HG03108 (cell line): ENCODE data around the gene CLBA1.

Experiments used
- ATAC-seq: cut with Tn5 transposase; IDR thresholded peaks from one replicate; pipeline ENCODE4 v1.9.1; 2021; ENCODE audit warnings: moderate library complexity; ENCODE audit not compliant: unreplicated experiment

Gene CLBA1

GRCh38 chr14:104968153-104968527, 17.4 kb upstream of the CLBA1 start:
- ATAC-seq, result no peak

DNA sequence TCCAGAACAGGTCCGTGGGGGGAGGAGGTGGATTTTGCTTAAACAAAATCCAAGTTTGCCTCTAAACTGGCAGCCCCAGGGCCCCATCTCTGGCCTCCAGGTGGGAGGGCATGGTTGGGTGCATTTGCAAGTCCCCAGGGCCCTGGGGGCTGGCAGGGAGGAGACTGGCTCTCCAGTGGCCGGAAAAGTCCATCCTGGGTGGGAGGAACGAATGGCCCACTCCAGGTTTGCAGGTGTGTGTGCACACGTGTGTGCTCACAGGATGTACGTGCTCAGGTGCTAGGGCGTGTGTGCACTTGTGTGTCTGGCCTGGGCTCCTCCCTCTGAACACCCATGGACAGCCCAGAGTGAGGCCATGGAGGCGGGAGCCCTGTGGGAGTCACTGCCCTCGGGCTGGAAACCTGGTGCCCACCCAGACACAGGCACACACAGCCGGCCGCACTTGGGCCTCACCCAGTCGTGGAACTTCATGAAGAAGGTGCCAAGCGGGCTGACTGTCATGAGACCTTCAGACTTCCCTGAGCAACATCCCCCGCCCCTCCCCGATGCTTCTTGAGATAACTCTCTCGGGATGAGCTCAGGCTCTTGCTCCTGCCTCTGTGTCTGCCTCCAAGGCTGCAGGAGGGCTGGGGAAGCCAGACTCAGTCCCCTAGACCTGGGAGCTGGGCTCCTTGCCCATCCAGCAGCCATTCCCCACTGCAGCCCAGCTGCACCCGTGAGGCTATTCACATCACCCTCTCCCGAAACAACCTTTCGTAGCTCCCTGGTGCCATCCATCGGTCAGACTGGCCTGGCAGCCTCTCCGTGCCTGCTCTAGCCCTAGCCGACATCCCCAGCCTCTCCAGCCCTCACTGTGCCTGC, 16.8 kb upstream of the CLBA1 start:
- no peak for ATAC-seq

GRCh38 chr14:104969741-104970230, 15.8 kb upstream of the CLBA1 start:
- no peak for ATAC-seq

DNA sequence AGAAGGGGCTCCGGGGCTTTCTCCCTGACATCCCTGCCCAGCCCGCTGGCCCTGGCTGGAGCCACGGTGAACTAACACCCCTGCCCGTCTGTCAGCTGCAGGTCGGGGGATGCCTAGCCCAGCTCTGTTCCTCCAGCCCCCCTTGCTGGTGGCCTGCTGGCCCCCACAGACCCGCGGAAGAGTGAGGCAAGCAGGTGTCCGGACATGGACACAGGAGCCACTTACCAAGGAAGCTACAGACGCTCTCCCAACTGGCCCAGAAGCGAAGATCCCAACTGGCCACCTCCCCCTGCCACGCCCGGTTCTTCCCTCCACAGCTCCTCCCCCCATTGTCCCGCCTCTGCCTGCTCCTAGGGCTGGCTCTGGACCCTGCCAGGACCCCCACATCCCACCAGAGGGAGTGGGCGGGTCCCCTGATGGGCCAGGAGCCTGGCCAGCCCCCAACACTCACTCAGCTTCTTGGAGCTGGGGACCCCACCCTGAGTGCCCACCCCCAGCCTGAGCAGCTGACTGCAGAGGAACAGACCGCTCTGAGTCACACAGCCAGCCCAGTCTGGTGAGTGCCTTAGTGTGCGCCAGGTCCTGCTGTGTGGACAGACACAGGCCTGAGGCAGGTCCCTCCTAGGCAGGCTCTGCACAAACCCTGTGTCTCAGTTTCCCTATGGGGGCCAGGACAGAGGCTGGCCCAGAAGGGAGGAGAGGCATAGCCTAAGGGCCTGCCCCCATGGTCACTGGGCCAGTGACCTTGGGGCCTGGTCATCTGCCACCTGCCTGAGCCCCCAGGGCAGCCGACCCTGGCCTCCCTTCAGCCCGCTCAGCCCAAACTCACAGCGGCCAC, 15.1 kb upstream of the CLBA1 start:
- no peak for ATAC-seq

- ATAC-seq, result no peak
Measured at GRCh38 chr14:104971447-104972240, 13.9 kb upstream of the CLBA1 start.

GRCh38 chr14:104972301-104973134, 13.1 kb upstream of the CLBA1 start:
- no peak for ATAC-seq

- no peak for ATAC-seq
Measured at GRCh38 chr14:104973135-104973384, 12.5 kb upstream of the CLBA1 start.

GRCh38 chr14:104973385-104974145, 12.0 kb upstream of the CLBA1 start:
- ATAC-seq, result no peak

GRCh38 chr14:104974146-104974541, 11.4 kb upstream of the CLBA1 start:
- no peak for ATAC-seq

DNA sequence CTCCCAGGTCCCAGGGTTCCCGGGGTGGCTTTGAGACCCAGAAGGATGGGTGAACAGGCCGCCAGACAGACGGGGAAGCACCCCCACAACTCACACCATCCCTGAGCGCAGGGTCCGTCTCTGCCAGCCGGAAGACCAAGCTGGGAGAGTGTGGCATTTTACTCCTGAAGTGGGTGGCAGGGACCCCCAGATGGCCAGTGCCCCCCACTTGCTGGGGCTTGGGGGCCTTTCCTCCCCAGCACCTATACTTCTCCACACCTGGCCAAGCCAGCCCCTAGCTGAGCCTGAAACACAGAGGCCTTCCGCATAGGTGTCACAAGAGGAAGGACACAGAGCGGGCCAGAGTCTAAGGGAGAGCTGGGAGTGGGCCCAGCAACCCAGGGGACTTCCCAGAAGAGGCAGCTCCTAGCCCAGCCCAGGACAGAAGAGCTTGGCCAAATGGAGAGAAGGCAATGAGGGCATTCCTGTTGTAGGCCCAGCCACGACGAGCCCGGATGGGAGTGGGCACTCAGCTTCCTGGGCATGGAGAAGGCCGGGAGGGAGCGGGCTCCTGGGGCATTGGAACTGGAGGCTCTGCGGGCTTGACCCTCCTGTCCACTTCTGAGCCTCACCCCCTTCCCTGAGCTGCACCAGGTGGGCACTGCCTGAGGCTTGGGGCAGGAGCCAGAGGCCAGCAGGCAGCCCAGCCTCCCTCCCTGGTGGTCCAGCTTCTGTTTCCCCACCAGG, 10.8 kb upstream of the CLBA1 start:
- ATAC-seq, result no peak

- no peak for ATAC-seq
Measured at GRCh38 chr14:104975481-104976197, 9.9 kb upstream of the CLBA1 start.

- ATAC-seq, result no peak
Measured at GRCh38 chr14:104976198-104977007, 9.2 kb upstream of the CLBA1 start.

GRCh38 chr14:104977008-104977680, 8.4 kb upstream of the CLBA1 start:
- ATAC-seq, result no peak

GRCh38 chr14:104977681-104978653, 7.6 kb upstream of the CLBA1 start, which contains the start of gene AHNAK2:
Gene AHNAK2, minus strand, starts transcription at chr14:104978374. Its CDS starts 137 bp downstream, at chr14:104978237.
- ATAC-seq, result no peak

DNA sequence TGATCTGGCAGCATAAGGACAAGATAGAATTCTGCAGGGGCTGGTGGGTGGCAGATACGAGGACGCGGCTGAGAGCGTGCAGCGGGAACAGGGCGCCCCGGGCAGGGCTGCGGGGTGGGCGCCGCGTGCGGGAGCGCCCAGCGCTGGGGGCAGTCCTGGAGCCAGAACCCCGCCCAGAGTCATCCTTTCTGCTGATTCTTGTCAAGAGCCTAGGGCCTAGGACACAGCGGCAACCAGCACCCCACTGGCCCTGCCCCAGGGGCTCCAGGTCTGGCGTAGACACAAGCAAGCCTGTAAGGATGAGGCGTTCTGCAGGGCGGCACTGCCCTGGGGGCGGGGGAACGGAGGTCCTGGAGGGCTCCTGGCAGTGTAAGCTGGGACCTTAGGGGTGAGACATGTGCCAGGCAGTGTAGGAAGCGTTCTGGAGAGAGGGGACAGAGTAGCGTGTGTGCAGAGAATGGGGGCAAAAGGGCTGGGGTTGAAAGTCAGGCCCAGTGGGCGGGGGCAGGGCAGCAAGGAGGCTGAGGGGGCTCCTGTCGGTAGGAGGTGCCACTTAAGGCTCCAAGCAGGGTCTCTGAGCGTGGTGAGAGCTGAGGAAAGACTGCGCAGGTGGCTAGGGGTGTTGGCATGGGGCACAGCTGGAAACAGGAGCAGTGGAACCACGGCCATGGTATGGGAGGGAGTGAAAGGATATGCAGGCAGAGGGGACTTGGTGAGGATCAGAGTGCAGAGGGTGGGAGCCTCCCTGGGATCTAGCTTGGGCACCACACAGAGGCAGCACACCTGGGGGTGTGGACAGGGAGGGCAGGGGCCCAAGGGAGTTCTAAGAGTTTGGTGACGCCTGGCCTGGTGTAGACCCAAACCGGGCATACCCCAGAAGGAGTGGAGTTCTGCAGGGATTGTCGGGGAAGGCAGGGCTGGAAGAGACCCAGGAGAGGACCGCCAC, 6.6 kb upstream of the CLBA1 start:
- ATAC-seq, result no peak
